Measurements from ENCODE around the gene KRT77.

GRCh38 chr12:52663420-52663819, 39.9 kb downstream of the KRT77 start:
- TF ChIP-seq CTCF (IDR thresholded peaks at IDR 0.05): no peak
- no peak for TF ChIP-seq POLR2AphosphoS5 (IDR thresholded peaks at IDR 0.05; ENCODE audit: insufficient read depth in 1 of 2, low read depth in 1 of 2)
- TF ChIP-seq POLR2A (IDR thresholded peaks at IDR 0.05): no peak

Data from vagina (tissue), 2 donors.